GM18873 (cell line): Measurements from ENCODE around the gene ING5.
"Not testable (repeated sequence)": the region's sequence is repeated elsewhere in the genome, so short reads cannot be mapped to it uniquely, and the experiment has no call there.

Experiments
- ATAC-seq: cut with Tn5 transposase; IDR thresholded peaks from one replicate; pipeline ENCODE4 v1.9.1; 2021; ENCODE audit warnings: mild to moderate bottlenecking, moderate library complexity, moderate number of reproducible peaks; ENCODE audit not compliant: unreplicated experiment, low FRiP score

Gene ING5

GRCh38 chr2:241701399-241702154 lies at the start of gene ING5:
Gene ING5 (plus strand): TSS chr2:241702039. CDS start chr2:241702066, 27 bp downstream.
- peak; percentile 38 for ATAC-seq

GRCh38 chr2:241652142-241652541 lies 49.7 kb upstream of the ING5 start:
- ATAC-seq = no peak

- ATAC-seq = no peak
These were observed 49.1 kb upstream of the ING5 start for GRCh38 chr2:241652722-241653121.

GRCh38 chr2:241653210-241653750 lies 48.6 kb upstream of the ING5 start:
- ATAC-seq = no peak

- ATAC-seq = no peak
These were observed 47.3 kb upstream of the ING5 start for GRCh38 chr2:241654551-241654950.

- ATAC-seq = no peak
These were observed 46.2 kb upstream of the ING5 start for GRCh38 chr2:241655516-241656189.

- no peak for ATAC-seq
These were observed 45.6 kb upstream of the ING5 start for GRCh38 chr2:241656190-241656741.

GRCh38 chr2:241657786-241658254 lies 44.0 kb upstream of the ING5 start:
- ATAC-seq = no peak

- no peak for ATAC-seq
These were observed 43.5 kb upstream of the ING5 start for GRCh38 chr2:241658296-241658695.

GRCh38 chr2:241659150-241659739 lies 42.6 kb upstream of the ING5 start:
- ATAC-seq = no peak

GRCh38 chr2:241660593-241661213 lies 41.1 kb upstream of the ING5 start:
- no peak for ATAC-seq

GRCh38 chr2:241662731-241663130 lies 39.1 kb upstream of the ING5 start:
- not testable (repeated sequence) for ATAC-seq

GRCh38 chr2:241665731-241666440 lies 36.0 kb upstream of the ING5 start:
- ATAC-seq = no peak

GRCh38 chr2:241666627-241667400 lies 35.0 kb upstream of the ING5 start:
- no peak for ATAC-seq

- ATAC-seq = no peak
These were observed 33.5 kb upstream of the ING5 start for GRCh38 chr2:241668354-241668753.

- no peak for ATAC-seq
These were observed 33.0 kb upstream of the ING5 start for GRCh38 chr2:241668839-241669238.

- ATAC-seq = no peak
These were observed 31.3 kb upstream of the ING5 start for GRCh38 chr2:241670333-241671110.
